Measurements from ENCODE around the gene EIPR1.

DNA sequence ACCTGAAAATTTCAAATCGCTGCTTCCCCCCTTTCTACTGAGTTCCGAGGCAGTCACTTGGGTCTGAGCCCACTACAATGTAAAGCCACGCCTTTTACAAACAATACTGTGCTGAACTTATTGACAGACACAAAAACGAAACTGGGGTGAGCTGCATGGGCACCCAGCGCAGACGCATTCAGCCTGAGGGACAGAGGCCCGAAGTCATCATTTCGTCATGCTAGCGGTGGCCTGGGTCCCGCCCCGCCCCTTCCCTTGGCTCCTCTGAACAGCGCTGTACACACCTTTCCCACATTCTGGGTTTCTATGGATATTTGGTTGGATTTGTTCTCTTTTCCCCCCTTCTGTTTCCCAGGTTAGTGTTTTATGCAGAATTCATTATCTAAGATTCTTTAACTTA is 71.7 kb downstream of the EIPR1 start:
- TF ChIP-seq, protein P1, sequence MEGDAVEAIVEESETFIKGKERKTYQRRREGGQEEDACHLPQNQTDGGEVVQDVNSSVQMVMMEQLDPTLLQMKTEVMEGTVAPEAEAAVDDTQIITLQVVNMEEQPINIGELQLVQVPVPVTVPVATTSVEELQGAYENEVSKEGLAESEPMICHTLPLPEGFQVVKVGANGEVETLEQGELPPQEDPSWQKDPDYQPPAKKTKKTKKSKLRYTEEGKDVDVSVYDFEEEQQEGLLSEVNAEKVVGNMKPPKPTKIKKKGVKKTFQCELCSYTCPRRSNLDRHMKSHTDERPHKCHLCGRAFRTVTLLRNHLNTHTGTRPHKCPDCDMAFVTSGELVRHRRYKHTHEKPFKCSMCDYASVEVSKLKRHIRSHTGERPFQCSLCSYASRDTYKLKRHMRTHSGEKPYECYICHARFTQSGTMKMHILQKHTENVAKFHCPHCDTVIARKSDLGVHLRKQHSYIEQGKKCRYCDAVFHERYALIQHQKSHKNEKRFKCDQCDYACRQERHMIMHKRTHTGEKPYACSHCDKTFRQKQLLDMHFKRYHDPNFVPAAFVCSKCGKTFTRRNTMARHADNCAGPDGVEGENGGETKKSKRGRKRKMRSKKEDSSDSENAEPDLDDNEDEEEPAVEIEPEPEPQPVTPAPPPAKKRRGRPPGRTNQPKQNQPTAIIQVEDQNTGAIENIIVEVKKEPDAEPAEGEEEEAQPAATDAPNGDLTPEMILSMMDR (optimal IDR thresholded peaks at IDR 0.05 in 1 of 3, IDR thresholded peaks at IDR 0.05 in 1 of 3, conservative IDR thresholded peaks at IDR 0.05 in 1 of 3; ENCODE audit: extremely low read depth in 1 of 3, insufficient read depth in 2 of 3, low read length in 3 of 3), result no peak
- no peak for TF ChIP-seq EZH2 (IDR thresholded peaks at IDR 0.05; ENCODE audit: low read length)
